Uterus (tissue), 2 donors: ENCODE measurements around the gene MED25.

Experiments used
- CTCF ChIP-seq, 4 experiments: fragments of 200-600 bp in 2 of 4; fragments of 450-650 bp in 2 of 4; sonication (generic) in 2 of 4; IDR thresholded peaks; one replicate each; pipeline ENCODE4 v1.5.1; 2016 to 2019; ENCODE audit warnings: antibody characterized with exemption in 4 of 4, mild to moderate bottlenecking in 2 of 4, moderate library complexity in 1 of 4
- POLR2A ChIP-seq, 2 donors: fragments of 450-650 bp; IDR thresholded peaks; one replicate each; pipeline ENCODE4 v1.6.1; 2016; ENCODE audit warnings: antibody characterized with exemption in 2 of 2, mild to moderate bottlenecking in 1 of 2, moderate library complexity in 1 of 2

- TF ChIP-seq CTCF (IDR thresholded peaks at IDR 0.05) (peak in 1 of 4 experiments; percentile 20), POLR2A (IDR thresholded peaks at IDR 0.05) (no peak)
Observed at GRCh38 chr19:49877879-49878743, 60.0 kb downstream of the MED25 start.
